ENCODE results near the gene LSM6. TPM values are rescaled to one million over a fixed set of nuclear protein-coding genes. Genes with fewer than 3 reads are reported as not detected.

The LSM6 gene
- polyA plus RNA-seq, 3 donors, result 41.1 to 89.7 (median 66.2) TPM

DNA sequence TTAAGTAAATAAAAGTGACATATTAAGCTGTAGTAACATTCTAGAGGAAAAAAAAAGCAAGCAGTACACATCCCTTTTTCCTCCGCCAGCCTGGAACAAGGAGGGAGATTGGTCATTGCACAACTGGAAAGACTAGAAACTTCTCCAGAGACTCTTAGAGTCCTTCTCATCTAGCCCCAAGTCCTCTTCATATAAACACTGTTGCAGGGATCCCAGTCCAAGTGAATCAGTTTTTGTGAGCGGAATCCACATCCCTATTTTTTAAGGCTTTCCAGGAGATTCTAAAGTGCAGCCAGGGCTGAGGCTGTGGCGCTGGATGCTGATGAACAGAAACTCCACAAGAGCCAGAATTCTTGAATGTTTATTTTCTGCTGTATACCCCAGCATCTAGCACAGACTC, 62.6 kb downstream of the LSM6 start:
- Histone ChIP-seq H3K27ac (ENCODE audit: low read depth in 1 of 2, low read length in 2 of 2) (no peak overlapping the region), H2AFZ (ENCODE audit: insufficient read depth, low read depth, low read length, poor library complexity, severe bottlenecking) (no peak overlapping the region), H3K36me3 (replicated peaks in 1 of 2; ENCODE audit: control insufficient read depth in 1 of 2, insufficient read depth in 2 of 2, low read length in 2 of 2) (no peaks in the 10 kb centered on the region), H3K9me3 (replicated peaks in 1 of 2; ENCODE audit: control insufficient read depth in 1 of 2, insufficient read depth in 1 of 2, low read length in 2 of 2) (no peaks in the 10 kb centered on the region), H4K20me1 (ENCODE audit: insufficient read depth, low read length) (no peaks in the 10 kb centered on the region), H3K9ac (ENCODE audit: insufficient read depth, low read length, poor library complexity, severe bottlenecking) (no peak overlapping the region), H3K79me2 (ENCODE audit: insufficient read depth, low read length) (no peaks in the 10 kb centered on the region), H3K27me3 (ENCODE audit: control insufficient read depth in 2 of 2, insufficient read depth in 2 of 2, low read length in 2 of 2) (no peaks in the 10 kb centered on the region), H3K4me2 (replicated peaks; ENCODE audit: extremely low read depth, low read length, poor library complexity, severe bottlenecking) (no peak overlapping the region), H3K4me3 (replicated peaks in 1 of 3; ENCODE audit: low read depth in 2 of 3, low read length in 3 of 3) (no peak overlapping the region), H3K4me1 (ENCODE audit: control insufficient read depth in 1 of 2, insufficient read depth in 2 of 2, low read length in 2 of 2) (peaks cover 11 to 15% of the 10 kb centered on the region in 2 donors)
- no peak for DNase-seq
- peaks cover 27% of the 10 kb centered on the region for H3K4me1 Mint-ChIP-seq
- H3K9me3 Mint-ChIP-seq, result peaks cover 0 to 3% (median 0%) of the 10 kb centered on the region in 7 donors
- no peak overlapping the region for H3K27ac Mint-ChIP-seq
- no peak overlapping the region for H3K4me3 Mint-ChIP-seq
- WGBS (ENCODE audit: insufficient coverage), result no CpG with 5 or more reads among the region's 3 CpGs
- no peaks in the 10 kb centered on the region for H3K36me3 Mint-ChIP-seq
- H3K27me3 Mint-ChIP-seq (ENCODE audit: low read depth in 3 of 3), result peaks cover 5 to 10% (median 7%) of the 10 kb centered on the region in 3 donors
- intact Hi-C loops (cut with micrococcal nuclease), result no loop called here
- TF ChIP-seq, protein P1, sequence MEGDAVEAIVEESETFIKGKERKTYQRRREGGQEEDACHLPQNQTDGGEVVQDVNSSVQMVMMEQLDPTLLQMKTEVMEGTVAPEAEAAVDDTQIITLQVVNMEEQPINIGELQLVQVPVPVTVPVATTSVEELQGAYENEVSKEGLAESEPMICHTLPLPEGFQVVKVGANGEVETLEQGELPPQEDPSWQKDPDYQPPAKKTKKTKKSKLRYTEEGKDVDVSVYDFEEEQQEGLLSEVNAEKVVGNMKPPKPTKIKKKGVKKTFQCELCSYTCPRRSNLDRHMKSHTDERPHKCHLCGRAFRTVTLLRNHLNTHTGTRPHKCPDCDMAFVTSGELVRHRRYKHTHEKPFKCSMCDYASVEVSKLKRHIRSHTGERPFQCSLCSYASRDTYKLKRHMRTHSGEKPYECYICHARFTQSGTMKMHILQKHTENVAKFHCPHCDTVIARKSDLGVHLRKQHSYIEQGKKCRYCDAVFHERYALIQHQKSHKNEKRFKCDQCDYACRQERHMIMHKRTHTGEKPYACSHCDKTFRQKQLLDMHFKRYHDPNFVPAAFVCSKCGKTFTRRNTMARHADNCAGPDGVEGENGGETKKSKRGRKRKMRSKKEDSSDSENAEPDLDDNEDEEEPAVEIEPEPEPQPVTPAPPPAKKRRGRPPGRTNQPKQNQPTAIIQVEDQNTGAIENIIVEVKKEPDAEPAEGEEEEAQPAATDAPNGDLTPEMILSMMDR (IDR thresholded peaks at IDR 0.05), result no peak

Other genes with a start within 250 kb of the LSM6 start
- gene ZNF827, start 236.9 kb upstream of the LSM6 start, polyA plus RNA-seq, result under 1 TPM in 1 of 3 donors, not detected in 2; 0.04 TPM
- gene REELD1, start 38.8 kb downstream of the LSM6 start, polyA plus RNA-seq, result 1 to 10 TPM in 1 of 3 donors, not detected in 2; 1.5 TPM

All from CD14-positive monocyte (primary cell).